Stimulated activated CD4-positive, alpha-beta T cell treated with anti-CD3 and anti-CD28 coated beads, Interleukin-12 subunit alpha, Interleukin-12 subunit beta, amount 100 ng/mL, for 24 hours (primary cell): ENCODE results near the gene TRAPPC8.
"Not testable (repeated sequence)": the region's sequence is repeated elsewhere in the genome, so short reads cannot be mapped to it uniquely, and the experiment has no call there.

Experiments
- DNase-seq, 2 experiments: peaks; one replicate each; pipeline ENCODE4 v3.0.0-alpha.2; 2020; ENCODE audit warnings: low read depth in 2 of 2

Gene TRAPPC8

DNA sequence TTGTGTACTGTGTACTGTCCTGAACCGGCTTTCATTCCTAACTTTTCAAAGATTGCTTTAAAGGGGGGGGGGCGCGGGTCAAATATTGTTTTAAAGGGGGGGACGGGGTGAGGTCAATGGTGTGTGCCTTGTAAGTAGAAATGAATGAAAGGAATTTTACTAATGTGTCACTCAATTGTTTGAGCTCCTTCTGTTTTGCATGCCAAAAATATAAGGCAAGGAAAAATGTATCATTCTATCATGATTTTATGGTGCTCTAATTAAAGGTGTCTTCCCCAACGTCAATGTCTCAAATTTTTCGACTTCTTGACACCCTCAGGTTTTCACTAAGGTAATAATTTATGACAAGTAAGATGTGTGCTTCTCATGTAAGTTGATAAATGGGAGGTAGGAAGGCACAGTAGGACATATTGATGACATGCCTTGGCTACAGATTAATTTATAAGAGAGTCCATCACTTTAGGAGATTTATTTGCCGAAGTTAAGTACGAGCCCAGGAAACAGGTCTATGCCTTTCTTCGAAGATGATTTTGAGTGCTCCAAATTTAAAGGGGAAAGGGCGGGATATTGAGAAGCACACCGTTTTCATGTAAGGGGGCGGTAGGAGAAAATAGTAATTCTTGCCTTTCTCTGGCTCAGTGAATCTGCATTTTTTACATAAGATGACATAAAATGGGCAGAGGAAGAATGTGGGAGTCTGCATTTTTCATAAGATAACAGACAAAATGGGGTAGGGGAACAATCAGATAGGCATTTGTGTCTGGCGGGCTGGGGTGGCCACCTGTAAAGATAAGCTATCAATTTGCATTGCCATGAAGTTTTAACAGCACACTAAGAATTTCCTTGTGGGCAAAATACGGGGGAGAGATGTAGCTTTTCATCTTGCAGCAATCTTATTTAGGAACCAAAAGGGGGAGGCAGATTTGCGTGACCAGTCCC, 1.2 kb upstream of the TRAPPC8 start:
- no peak for DNase-seq

DNA sequence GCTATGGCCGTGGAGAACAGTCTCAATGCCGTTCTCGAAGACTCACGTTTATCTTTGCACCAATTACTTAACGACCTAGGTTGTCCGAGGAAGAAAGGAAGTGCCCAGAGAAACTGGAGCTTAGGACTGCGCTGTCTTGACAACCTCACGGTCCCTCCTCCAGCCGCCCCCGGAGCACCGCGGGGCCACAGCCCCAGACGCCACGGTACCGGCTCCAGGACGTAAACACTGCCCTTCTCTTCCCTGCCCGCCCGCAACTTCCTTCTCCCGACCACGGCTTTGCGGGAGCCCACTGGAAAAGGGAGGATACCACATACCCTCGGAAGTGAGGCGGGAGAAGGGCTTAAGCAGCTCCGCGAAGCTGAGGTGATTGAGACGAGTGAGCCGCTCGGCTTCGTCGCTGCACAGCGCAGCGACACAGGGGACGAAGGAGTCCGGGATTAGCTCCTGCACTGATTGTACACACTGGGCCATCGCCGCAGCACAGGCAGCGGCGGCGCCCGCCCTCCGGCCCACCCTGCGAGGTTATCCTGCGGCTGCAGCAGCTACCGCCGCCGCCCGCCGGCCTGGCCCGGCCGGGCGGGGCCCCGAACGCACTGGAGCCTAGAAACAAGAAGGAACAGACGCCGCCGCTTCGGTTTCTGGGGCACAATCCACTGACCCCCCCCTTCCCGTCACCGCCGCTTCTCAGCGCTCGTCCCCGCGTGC, 483 bp downstream of the TRAPPC8 start:
- peak; percentile 8 to 16 for DNase-seq

DNA sequence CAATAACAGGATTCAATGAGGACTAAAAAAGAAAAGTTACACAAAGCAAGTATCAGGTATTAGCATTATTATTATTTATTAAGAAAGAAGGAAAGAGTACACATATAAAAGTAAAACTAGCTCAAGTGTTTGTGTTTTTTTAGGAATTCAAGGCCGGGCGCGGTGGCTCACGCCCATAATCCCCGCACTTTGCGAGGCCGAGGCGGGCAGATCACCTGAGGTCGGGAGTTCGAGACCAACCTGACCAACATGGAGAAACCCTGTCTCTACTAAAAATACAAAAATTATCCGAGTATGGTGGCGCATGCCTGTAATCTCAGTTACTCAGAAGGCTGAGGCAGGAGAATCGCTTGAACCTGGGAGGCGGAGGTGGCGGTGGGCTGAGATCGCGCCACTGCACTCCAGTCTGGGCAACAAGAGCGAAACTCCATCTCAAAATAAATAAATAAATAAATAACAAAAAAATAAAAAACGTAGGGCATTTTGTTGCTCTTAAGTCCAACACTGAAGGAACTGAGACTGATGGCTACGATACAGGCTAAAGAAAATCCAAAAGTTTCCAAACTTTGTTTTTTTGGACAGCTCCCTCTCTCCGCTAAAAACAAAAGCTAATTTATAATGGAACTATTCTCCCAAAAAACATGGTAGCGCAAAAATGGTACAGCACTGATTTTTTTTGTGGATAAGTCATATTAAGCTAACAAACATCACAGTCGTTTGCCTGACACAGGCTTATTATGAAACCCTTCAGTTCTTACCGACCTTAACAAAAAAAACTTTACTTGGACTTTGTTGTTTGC, 1.7 kb downstream of the TRAPPC8 start:
- DNase-seq: no peak

DNA sequence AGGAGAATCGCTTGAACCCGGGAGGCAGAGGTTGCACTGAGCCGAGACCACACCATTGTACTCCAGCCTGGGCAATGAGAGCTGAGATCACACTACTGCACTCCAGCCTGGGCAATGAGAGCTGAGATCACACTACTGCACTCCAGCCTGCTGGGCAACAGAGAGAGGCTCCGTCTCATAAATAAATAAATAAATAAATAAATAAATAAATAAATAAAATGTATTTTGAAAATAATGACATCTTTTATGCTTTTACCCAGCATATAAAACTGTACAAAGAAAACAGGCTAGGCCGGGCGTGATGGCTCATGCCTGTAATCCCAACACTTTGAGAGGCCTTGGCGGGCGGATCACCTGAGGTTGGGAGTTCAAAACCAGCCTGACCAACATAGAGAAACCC, 8.2 kb downstream of the TRAPPC8 start:
- DNase-seq: not testable (repeated sequence)

DNA sequence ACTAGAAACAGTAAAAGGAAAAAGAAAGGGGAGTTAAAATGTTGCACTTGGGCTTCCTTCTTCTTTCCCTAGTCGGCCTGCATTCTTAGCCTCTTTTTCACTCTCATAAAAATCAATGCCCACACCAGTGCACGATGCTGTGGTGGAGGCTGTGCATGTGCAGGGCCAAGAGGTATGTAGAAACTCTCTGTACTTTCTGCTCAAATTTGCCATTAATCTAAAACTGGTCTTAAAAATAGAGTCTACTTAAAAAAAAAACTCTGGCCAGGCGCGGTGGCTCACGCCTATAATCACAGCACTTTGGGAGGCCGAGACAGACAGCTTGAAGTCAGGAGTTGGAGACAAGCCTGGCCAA, 11.1 kb downstream of the TRAPPC8 start:
- DNase-seq: no peak

DNA sequence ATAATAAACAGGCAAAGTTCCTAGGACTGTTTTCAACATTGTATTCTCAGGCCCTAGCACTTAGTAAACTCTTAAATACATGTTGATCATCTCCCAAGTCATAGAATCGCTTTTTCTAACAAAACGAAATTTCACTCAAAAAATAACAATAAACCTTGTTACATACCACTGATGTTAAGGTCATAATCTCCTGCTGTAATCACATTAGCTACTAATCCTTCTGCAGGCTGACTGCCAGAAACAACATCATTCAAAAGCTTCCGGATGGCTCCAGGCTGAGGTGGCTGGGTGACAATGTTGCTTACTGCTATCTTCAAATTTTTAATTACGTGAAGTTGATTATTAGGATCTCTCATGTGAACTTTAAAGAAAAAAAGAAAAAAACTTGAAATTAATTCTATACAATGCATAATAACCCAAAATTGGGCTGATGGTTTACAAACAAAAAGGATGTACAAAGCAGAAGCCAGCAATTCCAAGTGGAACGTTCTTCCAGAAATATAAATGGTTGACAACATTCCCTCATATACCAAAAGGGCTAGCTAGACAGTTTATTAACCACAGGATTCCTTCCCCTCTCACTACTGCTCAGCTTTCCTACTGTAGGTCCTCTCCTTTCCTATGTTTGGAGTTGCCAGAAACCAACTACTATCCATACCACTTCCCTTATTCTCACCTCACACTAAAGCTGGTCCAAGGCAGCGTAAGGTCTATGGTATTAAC, 11.6 kb downstream of the TRAPPC8 start:
- DNase-seq: no peak

DNA sequence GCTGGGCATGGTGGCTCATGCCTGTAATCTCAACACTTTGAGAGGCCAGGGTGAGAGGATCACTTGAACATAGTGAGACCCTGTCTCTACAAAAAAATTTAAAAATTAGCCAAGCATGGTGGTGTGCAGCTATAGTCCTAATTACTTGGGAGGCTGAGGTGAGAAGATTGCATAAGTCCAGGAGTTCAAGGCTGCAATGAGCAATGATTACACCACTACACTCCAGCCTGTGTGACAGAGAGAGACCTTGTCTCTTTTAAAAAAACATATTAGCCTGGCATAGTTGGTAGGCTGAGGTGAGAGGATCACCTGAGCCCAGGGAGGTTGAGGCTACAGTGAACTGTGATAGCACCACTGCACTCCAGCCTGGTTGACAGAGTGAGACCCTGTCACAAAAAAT, 13.7 kb downstream of the TRAPPC8 start:
- DNase-seq: no peak

DNA sequence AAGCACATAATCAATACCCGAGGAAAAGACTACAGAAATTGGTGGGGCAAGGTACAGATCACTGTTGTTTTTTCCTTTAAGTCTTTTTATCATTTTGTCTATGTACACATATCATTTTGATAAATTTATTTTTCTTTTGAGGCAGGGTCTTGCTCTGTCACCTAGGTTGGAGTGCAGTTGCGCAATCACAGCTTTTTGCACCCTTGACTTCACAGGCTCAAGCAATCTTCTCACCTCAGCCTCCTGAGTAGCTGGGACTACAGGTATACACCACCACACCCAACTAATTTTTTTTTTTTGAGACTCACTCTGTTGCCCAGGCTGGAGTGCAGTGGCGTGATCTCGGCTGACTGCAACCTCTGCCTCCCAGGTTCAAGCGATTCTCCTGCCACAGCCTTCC, 15.9 kb downstream of the TRAPPC8 start:
- DNase-seq: not testable (repeated sequence)

DNA sequence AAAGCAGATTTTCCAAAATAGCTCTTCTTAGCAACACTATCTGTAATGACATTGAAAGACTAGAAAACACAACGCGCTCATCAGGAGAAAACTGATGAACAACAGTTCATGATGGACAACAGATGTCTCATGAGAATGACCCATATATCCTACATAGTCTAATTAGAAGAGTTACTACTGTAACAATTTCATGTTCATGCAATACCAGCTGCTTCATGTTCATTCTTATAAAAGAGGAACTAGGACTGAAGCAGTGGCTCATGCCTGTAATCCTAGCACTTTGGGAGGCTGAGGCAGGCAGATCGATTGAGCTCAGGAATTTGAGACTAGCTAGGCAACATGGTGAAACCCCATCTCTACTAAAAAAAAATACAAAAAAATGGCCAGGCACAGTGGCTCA, 22.7 kb downstream of the TRAPPC8 start:
- no peak for DNase-seq

DNA sequence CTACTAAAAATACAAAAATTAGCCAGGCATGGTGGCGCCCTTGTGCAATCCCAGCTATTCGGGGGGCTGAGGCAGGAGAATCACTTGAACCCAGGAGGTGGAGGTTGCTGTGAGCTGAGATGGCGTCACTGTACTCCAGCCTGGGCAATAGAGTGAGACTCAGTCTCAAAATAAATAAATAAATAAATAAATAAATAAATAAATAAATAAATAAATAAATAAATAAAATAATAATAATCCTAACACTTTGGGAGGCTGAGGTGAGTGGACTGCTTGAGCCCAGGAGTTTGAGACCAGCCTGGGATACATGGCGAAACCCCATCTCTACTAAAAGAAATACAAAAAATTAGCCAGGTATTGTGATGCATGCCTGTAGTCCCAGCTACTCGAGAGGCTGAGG, 23.6 kb downstream of the TRAPPC8 start:
- DNase-seq: not testable (repeated sequence)

DNA sequence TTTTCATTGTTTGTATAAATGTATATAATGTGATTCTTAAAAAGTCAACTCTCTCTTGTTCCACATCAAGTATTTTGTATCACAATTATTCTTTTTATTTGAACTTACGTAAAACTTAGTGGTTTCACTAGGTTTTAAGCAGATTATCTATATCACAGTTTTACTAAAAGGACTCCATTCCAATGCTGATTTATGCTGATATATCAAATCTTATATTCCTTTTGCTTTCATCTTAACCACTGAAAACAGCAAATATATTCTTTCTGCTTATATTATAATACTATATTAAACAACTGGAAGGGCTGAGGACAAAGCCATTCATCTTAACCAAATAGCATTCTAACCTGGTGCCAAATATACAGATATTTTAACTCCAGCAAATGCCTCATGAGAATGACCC, 24.2 kb downstream of the TRAPPC8 start:
- no peak for DNase-seq

DNA sequence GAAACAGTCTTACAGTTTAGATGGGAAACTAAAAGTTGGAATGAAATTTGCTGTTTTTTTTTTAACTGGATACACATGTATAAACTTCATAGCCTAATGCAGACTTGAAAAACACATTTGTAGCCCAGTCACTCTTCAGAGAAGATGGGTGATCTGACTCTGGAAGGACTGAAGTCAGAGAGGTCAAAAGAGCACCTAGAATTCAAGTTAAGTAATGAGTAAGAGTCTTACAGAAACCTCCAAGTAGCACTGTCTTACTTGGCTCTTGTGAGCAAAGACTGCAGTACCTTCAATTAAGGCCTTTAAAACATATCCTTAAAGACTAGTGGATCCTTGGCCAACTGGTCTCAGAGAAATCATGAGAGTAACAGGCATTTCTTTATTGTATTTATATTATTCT, 41.9 kb downstream of the TRAPPC8 start:
- DNase-seq: no peak

DNA sequence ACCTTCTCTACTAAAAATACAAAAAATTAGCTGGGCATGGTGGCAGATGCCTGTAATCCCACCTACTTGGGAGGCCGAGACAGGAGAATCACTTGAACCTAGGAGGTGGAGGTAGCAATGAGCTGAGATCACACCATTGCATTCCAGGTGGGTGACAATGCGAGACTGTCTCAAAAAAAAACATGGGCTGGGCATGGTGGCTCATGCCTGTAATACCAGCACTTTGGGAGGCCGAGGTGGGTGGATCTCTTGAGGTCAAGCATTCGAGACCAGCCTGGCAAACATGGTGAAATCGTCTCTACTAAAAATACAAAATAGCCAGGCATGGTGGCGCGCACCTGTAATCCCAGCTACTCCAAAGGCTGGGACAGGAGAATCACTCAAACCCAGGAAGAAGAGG, 43.2 kb downstream of the TRAPPC8 start:
- not testable (repeated sequence) for DNase-seq

DNA sequence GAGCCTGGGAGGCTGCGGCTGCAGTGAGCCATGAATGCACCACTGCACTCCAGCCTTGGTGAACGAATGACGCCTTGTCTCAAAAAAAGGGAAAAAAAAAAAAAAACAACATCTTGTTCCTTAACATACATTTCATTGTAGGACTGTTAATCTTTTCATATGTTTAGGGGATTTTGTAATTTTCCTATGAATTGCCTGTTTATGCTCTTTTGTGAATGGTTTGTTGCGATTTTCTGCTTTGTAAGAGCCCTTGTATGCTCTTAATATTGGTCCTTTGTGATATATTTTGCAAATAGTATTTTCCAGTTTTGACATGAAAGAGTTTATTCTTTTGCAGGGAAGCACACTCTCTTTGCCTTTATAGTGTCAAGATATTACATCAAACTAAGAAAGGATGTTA, 50.0 kb downstream of the TRAPPC8 start:
- no peak for DNase-seq

DNA sequence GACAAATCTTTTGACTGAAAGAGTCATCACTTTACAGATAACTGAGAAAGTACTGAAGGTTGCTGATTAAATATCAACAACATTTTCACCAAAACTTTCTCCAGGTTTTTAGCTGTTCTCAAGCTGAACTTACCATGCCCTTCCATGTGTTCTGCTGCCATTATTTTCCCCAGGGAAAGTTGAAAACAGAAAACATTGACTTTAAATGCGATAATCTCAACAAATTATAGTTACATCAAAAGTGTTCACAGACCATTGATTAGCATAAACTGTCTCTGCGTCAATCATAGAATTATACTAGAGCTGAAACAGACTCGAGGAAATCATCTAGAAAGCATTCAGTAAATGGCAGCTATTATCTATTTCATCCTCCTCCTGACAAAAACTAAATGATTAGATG, 51.4 kb downstream of the TRAPPC8 start:
- DNase-seq: no peak

DNA sequence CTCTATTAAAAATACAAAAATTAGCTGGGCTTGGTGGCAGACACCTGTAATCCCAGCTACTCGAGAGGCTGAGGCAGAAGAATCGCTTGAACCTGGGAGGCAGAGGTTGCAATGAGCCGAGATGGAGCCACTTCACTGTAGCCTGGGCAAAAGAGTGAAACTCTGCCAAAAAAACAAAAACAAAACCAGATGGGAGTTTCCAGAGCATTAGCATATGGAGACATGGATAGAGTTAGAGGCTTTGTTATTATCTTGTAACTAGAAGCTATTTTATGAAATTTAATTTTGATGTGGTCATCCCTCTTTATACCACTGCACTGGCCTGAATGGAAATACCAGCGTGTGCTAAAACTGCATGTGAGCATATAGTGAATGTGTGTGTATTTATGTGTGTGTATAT, 58.9 kb downstream of the TRAPPC8 start:
- no peak for DNase-seq

DNA sequence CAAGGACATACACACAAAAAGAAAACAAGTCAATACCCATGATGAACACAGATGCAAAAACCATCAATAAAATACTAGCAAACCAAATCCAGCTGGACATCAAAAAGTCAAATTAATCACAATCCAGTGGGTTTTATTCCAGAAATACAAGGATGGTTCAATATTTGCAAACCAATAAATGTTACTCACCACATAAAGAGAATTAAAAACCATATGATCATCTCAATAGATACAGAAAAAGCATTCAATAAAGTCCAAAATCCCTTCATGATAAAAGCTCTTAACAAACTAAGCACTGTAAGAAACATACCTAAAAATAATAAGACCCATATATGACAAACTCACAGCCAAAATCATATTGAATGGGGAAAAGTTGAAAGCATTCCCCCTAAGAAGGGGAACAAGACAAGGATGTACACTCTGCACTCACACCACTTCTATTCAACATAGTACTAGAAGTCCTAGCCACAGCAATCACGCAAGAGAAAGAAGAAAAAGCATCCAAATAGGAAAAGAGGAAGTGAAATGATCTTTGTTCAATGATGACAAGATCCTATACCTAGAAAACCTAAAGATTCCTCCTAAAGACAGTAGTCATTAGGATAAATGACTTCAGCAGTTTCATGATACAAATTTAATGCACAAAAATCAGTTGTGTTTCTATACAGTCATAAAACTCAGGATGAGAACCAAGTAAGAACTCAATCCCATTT, 62.6 kb downstream of the TRAPPC8 start:
- DNase-seq: no peak

DNA sequence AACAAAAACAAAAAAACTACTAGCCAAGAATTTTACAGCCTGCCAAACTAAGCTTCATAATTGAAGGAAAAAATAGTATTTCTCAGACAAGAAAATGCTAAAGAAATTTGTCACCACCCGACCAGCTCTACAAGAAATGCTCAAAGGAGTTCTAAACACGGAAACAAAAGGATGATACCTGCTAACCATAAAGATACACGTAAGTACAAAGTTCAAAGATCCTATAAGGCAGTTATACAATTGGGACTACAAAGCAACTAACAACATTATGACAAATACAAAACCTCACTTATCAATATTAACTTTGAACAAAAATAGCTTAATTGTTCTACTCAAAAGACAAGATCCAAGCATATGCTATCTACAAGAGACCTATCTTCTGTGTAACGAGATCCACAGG, 64.6 kb downstream of the TRAPPC8 start:
- no peak for DNase-seq

DNA sequence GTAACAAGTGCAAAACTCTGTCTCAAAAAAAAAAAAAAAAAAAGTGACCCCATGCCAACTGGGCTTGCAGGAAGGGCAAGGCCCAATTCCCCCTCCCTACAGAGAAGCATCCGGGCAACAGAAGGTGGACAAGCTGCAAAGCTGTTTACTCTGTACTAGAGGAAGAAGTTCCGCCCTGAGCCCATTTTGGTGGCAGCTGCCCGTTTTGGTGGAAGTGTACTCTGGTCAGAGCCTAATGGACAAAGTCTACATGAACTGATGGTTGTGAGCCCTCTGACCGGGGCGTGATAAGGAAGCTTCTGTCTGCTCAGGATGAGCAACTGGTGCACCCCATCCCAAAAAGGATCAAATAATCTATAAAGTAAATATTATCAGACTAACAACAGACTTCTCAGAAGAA, 65.0 kb downstream of the TRAPPC8 start:
- no peak for DNase-seq

DNA sequence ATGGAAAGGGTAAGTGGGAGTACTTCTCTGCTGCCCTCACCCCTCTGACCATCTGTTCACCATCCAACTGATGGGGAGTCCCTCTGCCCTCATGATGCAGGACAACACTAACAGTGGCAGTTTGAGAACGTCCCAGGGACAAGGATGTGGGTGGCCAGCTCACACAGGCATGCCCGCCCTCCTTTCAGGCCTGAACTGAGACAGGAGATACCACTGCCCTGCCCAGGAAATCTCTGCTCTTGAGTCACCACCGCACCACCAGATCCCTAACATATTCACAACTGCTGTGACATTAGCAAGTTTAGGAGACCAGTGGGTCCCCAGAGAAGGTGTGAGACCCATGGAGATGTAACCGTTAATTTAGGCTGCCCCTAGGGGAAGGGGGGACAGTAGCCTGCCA, 66.2 kb downstream of the TRAPPC8 start:
- no peak for DNase-seq

DNA sequence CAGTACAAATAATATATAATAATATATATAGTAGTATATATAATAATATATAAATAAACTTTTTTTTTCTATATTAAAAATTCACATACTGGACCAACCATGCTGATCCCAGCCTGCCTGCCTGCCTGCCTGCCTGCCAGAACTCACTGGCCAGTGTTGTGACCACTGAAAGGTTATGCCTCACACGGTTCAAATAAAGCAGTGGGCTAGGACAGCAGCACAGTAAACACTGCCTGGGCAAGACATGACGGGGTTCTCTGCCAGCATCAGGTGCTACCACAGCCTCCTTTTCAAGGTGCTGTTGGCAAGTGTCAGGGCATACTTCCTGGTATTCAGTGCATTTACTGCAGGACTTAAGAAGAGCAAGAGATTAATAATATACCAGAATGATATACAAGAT, 67.6 kb downstream of the TRAPPC8 start:
- DNase-seq: no peak
